Parathyroid adenoma (tissue), 2 donors: ENCODE data around the gene CRYBG1.

Source experiments
- H2AFZ ChIP-seq: fragments of 300-600 bp; sonication (generic); one replicate; pipeline ENCODE4 v1.7.0; 2017; ENCODE audit warnings: antibody characterized with exemption, mild to moderate bottlenecking
- H3K27ac ChIP-seq: fragments of 300-600 bp; sonication (generic); one replicate; pipeline ENCODE4 v1.7.0; 2017
- H3K27me3 ChIP-seq: fragments of 300-600 bp; sonication (generic); one replicate; pipeline ENCODE4 v1.7.0; 2017; ENCODE audit warnings: low read length; ENCODE audit not compliant: control insufficient read depth, insufficient read depth
- H3K36me3 ChIP-seq: fragments of 300-600 bp; sonication (generic); one replicate; pipeline ENCODE4 v1.7.0; 2017; ENCODE audit warnings: low read length; ENCODE audit not compliant: control insufficient read depth, insufficient read depth
- H3K4me1 ChIP-seq: fragments of 300-600 bp; sonication (generic); one replicate; pipeline ENCODE4 v1.7.0; 2017; ENCODE audit warnings: control low read depth
- H3K4me2 ChIP-seq: fragments of 300-600 bp; sonication (generic); one replicate; pipeline ENCODE4 v1.7.0; 2017; ENCODE audit warnings: low read length
- H3K4me3 ChIP-seq: fragments of 300-600 bp; sonication (generic); one replicate; pipeline ENCODE4 v1.7.0; 2017; ENCODE audit warnings: low read depth, low read length
- H3K79me2 ChIP-seq: fragments of 300-600 bp; sonication (generic); one replicate; pipeline ENCODE4 v1.7.0; 2017; ENCODE audit warnings: control low read depth
- H3K9ac ChIP-seq: fragments of 300-600 bp; sonication (generic); one replicate; pipeline ENCODE4 v1.7.0; 2017; ENCODE audit warnings: mild to moderate bottlenecking
- H3K9me3 ChIP-seq: fragments of 300-600 bp; sonication (generic); one replicate; pipeline ENCODE4 v1.7.0; 2017; ENCODE audit warnings: low read length; ENCODE audit not compliant: control insufficient read depth
- TF ChIP-seq, protein P1 (sequence below): fragments of 300-600 bp; sonication (generic); IDR thresholded peaks from one replicate; pipeline ENCODE4 v1.7.0; 2017; ENCODE audit warnings: antibody characterized with exemption, mild to moderate bottlenecking
- donor health status: primary hyperparathyroidism.

The CRYBG1 gene

DNA sequence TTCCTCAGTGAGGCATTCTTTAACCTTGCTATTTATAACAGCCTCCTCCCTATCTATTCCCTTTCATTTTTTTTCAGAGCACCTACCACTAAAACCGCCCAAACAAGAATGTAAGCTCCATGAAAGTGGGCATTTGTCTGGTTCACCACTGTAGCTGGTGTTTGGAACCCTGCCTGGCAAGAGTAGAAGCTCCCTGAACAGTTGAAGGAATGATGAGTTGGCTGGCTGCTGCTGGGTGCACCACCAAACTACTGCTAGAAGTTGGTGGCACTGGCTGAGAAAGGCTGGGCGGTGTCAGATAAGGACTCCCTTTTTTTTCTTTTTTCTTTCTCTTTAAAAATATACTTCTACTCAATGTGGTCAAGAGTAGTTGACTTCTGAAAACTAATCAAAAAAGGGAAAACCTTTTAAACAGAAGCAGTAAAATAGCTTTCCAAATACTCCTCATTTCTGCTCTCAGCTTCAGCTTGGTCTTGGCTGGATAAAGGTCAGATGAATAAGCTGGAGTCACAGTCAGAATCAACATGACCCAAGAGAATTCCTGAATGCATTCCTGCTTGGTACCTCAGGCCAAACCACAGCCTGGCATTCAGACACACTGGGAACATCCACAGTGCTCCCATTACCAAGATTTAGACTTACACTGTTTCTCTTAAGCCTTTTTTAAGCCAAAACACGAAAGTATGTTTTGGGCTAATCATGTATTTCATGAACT is 230.8 kb downstream of the CRYBG1 start:
- Histone ChIP-seq H3K79me2 (no peaks in the 10 kb centered on the region), H3K27ac (no peak overlapping the region), H3K9me3 (no peaks in the 10 kb centered on the region), H3K27me3 (no peaks in the 10 kb centered on the region), H3K4me1 (no peaks in the 10 kb centered on the region), H3K36me3 (no peaks in the 10 kb centered on the region), H3K9ac (no peak overlapping the region), H3K4me2 (no peak overlapping the region), H2AFZ (no peak overlapping the region), H3K4me3 (no peak overlapping the region)
- TF ChIP-seq, protein P1, sequence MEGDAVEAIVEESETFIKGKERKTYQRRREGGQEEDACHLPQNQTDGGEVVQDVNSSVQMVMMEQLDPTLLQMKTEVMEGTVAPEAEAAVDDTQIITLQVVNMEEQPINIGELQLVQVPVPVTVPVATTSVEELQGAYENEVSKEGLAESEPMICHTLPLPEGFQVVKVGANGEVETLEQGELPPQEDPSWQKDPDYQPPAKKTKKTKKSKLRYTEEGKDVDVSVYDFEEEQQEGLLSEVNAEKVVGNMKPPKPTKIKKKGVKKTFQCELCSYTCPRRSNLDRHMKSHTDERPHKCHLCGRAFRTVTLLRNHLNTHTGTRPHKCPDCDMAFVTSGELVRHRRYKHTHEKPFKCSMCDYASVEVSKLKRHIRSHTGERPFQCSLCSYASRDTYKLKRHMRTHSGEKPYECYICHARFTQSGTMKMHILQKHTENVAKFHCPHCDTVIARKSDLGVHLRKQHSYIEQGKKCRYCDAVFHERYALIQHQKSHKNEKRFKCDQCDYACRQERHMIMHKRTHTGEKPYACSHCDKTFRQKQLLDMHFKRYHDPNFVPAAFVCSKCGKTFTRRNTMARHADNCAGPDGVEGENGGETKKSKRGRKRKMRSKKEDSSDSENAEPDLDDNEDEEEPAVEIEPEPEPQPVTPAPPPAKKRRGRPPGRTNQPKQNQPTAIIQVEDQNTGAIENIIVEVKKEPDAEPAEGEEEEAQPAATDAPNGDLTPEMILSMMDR, result no peak

DNA sequence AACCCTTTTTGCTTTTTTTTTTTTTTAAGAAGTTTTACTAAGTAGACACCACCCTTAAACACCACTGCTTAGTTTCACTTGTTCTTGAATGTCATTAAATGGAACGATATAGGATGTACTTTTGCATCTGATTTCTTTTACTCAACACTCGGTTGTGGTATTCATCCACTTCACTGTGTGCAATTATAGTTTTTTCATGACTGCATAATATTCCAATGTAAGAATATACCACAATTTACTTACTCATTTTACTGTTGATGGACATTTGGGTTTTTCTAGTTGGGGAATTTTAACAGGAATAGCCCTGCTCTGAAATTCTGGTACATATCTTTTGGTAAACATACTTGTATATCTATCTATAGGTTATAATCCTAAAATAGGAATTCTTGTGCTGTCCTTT is 238.9 kb downstream of the CRYBG1 start:
- Histone ChIP-seq H2AFZ (no peak overlapping the region), H3K4me3 (no peak overlapping the region), H3K9ac (no peak overlapping the region), H3K4me2 (no peak overlapping the region), H3K36me3 (no peaks in the 10 kb centered on the region), H3K79me2 (no peaks in the 10 kb centered on the region), H3K27ac (no peak overlapping the region), H3K9me3 (no peaks in the 10 kb centered on the region), H3K27me3 (no peaks in the 10 kb centered on the region), H3K4me1 (no peaks in the 10 kb centered on the region)
- TF ChIP-seq, protein P1, result no peak

DNA sequence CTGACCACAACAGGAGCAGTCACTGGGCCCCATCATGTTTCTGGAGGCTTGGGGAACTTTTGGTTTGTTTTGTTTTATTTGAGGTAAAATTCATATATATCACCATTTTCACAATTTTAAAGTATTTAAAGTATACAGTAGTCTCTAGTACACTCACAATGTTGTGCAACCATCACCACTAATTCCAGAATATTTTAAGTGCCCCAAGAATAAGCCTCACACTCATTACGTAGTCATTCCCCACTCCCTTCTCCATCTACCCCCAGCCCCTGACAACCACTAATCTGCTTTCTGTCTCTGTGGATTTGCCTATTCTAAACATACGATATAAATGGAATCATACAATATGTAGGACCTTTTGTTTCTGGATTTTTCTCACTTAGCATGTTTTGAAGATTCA is 239.8 kb downstream of the CRYBG1 start:
- H3K4me3 ChIP-seq, result no peak overlapping the region
- H3K79me2 ChIP-seq, result peaks cover 5% of the 10 kb centered on the region
- H3K36me3 ChIP-seq, result no peaks in the 10 kb centered on the region
- no peaks in the 10 kb centered on the region for H3K27me3 ChIP-seq
- TF ChIP-seq, protein P1, result no peak
- H3K9me3 ChIP-seq, result no peaks in the 10 kb centered on the region
- H2AFZ ChIP-seq, result no peak overlapping the region
- no peaks in the 10 kb centered on the region for H3K4me1 ChIP-seq
- no peak overlapping the region for H3K9ac ChIP-seq
- no peak overlapping the region for H3K4me2 ChIP-seq
- no peak overlapping the region for H3K27ac ChIP-seq

DNA sequence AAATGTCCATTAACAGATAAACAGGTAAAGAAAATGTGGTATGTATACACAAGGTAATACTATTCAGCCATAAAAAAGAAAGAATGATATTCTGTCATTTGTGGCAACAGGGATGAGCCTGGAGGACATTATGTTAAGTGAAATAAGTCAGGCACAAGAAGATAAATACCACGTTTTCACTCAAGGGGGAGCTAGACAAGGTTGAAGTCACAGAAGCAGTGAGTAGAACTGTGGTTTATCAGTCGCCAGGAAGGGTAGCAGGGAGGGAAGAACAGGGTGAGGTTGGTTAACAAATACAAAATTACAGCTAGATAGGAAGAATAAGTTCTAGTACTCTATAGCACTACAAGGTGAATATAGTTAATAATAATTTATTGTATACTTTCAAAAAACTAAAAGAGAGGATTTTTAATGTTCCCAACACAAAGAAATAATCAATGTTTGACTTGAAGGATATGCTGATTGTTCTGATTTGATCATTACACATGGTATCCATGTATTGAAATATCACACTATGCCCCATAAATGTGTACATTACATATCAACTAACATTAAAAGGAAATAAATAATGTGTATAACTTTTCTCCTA is 247.7 kb downstream of the CRYBG1 start:
- H3K79me2 ChIP-seq, result peaks cover 5% of the 10 kb centered on the region
- no peaks in the 10 kb centered on the region for H3K27me3 ChIP-seq
- no peak overlapping the region for H3K4me3 ChIP-seq
- H3K36me3 ChIP-seq, result no peaks in the 10 kb centered on the region
- no peak overlapping the region for H2AFZ ChIP-seq
- H3K4me2 ChIP-seq, result no peak overlapping the region
- H3K9ac ChIP-seq, result no peak overlapping the region
- TF ChIP-seq, protein P1, result peak; percentile 48
- no peaks in the 10 kb centered on the region for H3K4me1 ChIP-seq
- no peak overlapping the region for H3K27ac ChIP-seq
- no peaks in the 10 kb centered on the region for H3K9me3 ChIP-seq

DNA sequence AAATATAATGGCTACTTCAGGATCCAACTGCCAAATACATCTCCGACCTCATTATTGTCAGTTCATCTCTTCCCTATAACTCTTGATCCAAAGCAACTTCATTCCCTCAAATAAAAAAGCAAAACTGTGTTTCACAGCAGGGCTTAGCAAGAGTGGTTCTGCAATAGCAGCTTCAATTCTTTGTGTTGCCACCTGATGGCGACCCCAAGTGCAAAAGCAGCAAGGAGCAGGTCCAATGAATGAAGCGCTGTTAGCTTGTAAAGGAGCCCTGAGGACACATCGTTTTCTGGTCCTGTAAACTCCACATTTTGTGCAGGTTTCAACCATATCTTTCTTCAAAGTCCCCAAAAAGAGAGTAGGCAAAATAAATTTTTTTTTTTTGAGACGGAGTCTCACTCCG is 249.2 kb downstream of the CRYBG1 start:
- no peaks in the 10 kb centered on the region for H3K27me3 ChIP-seq
- H3K9me3 ChIP-seq, result no peaks in the 10 kb centered on the region
- TF ChIP-seq, protein P1, result no peak
- H3K36me3 ChIP-seq, result no peaks in the 10 kb centered on the region
- no peak overlapping the region for H3K27ac ChIP-seq
- peaks cover 3% of the 10 kb centered on the region for H3K79me2 ChIP-seq
- H2AFZ ChIP-seq, result no peak overlapping the region
- no peak overlapping the region for H3K4me3 ChIP-seq
- no peak overlapping the region for H3K4me2 ChIP-seq
- no peak overlapping the region for H3K9ac ChIP-seq
- no peaks in the 10 kb centered on the region for H3K4me1 ChIP-seq
